CD4-positive, CD25-positive, alpha-beta regulatory T cell (primary cell): ENCODE data around the gene COG4. TPM values are rescaled to one million over a fixed set of nuclear protein-coding genes. Genes with fewer than 3 reads are reported as not detected.

Experiments used
- ATAC-seq, 2 donors: fragments of 150-1000 bp; cut with Tn5 transposase; one replicate each; pipeline ENCODE4 v1.10.0; 2021; ENCODE audit warnings: low read depth in 2 of 2, moderate number of reproducible peaks in 2 of 2, moderate library complexity in 1 of 2
- DNase-seq, 3 donors: peaks; one replicate each; pipeline versions ENCODE4 v3.0.0 to v3.0.0-alpha.2; 2012 to 2022; ENCODE audit warnings: mixed read lengths in 1 of 3
- H3K27ac ChIP-seq: one replicate; pipeline ENCODE4 v1.7.0; 2013; ENCODE audit warnings: mild to moderate bottlenecking, low read length; ENCODE audit not compliant: insufficient read depth, poor library complexity, severe bottlenecking
- H3K27me3 ChIP-seq: one replicate; pipeline ENCODE4 v1.7.0; 2013; ENCODE audit warnings: low read length; ENCODE audit not compliant: control insufficient read depth, insufficient read depth
- H3K36me3 ChIP-seq: one replicate; pipeline ENCODE4 v1.7.0; 2013; ENCODE audit warnings: mild to moderate bottlenecking, low read length, moderate library complexity; ENCODE audit not compliant: control insufficient read depth, insufficient read depth
- H3K4me1 ChIP-seq: 2 replicates; pipeline ENCODE4 v1.7.0; 2013; ENCODE audit warnings: mild to moderate bottlenecking, low read length; ENCODE audit not compliant: insufficient read depth, control insufficient read depth, poor library complexity, severe bottlenecking
- H3K4me3 ChIP-seq: one replicate; pipeline ENCODE4 v1.7.0; 2013; ENCODE audit warnings: low read depth, mild to moderate bottlenecking, low read length, moderate library complexity
- H3K9me3 ChIP-seq, 2 experiments: 1 replicate in 1 of 2; 2 replicates in 1 of 2; pipeline ENCODE4 v1.7.0; 2013; ENCODE audit warnings: low read length in 2 of 2, mild to moderate bottlenecking in 1 of 2, moderate library complexity in 1 of 2; ENCODE audit not compliant: control insufficient read depth in 2 of 2
- H3K27ac Mint-ChIP-seq, 3 donors: one replicate each; pipeline ENCODE4 v1.8.0; 2020 to 2022; ENCODE audit warnings: mild to moderate bottlenecking in 3 of 3, mixed read lengths in 3 of 3, moderate library complexity in 2 of 3
- H3K27me3 Mint-ChIP-seq: one replicate; pipeline ENCODE4 v1.8.0; 2022; ENCODE audit warnings: mild to moderate bottlenecking, mixed read lengths
- H3K36me3 Mint-ChIP-seq: one replicate; pipeline ENCODE4 v1.8.0; 2020; ENCODE audit warnings: mixed read lengths
- H3K4me1 Mint-ChIP-seq, 4 donors: one replicate each; pipeline ENCODE4 v1.8.0; 2020 to 2022; ENCODE audit warnings: mixed read lengths in 4 of 4, mild to moderate bottlenecking in 1 of 4
- H3K4me3 Mint-ChIP-seq, 4 donors: one replicate each; pipeline ENCODE4 v1.8.0; 2020 to 2022; ENCODE audit warnings: mild to moderate bottlenecking in 4 of 4, mixed read lengths in 4 of 4, moderate library complexity in 3 of 4
- H3K9me3 Mint-ChIP-seq, 7 donors: one replicate each; pipeline ENCODE4 v1.8.0; 2020 to 2022; ENCODE audit warnings: mixed read lengths in 7 of 7, mild to moderate bottlenecking in 3 of 7, moderate library complexity in 2 of 7
- polyA plus RNA-seq, 4 donors: library from polyadenylated mRNA; unstranded; fragments of 300-500 nt; fragmentation: Illumina TruSeq; gene quantifications; one replicate each; pipeline ENCODE4 v1.2.3, GENCODE V29; 2021
- total RNA-seq: library from RNA; stranded (reverse); gene quantifications from one replicate; pipeline ENCODE4 v1.2.3, GENCODE V29; 2022

The COG4 gene
- total and polyA plus RNA-seq, 5 donors from 2014 or later, result 37.5 to 73.2 (median 49.1) TPM

DNA sequence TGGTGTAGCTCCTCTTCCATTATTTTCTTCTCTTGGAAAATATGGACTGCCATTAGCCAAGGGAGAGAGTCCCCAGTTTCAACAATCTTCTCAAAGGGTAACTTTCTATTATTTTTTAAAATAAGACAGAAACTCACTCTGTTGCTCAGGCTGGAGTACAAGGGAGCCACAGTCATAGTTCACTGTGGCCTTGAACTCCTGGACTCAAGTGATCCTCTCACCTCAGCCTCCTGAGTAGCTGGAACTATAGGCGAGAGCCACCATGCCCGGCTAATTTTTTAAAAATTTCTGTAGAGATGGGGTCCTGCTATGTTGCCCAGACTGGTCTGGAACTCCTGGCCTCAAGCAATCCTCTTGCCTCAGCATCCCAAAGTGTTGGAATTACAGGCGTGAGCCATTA lies 13.1 kb downstream of the COG4 start:
- Mint-ChIP-seq H3K27ac (peak overlapping the region in 2 of 3 donors; percentile 32 to 74), H3K4me1 (peaks cover 0 to 11% (median 8%) of the 10 kb centered on the region in 4 donors), H3K27me3 (no peaks in the 10 kb centered on the region), H3K36me3 (peaks cover 35% of the 10 kb centered on the region), H3K4me3 (no peak overlapping the region), H3K9me3 (no peaks in the 10 kb centered on the region)
- H3K27me3 ChIP-seq, result no peaks in the 10 kb centered on the region
- H3K36me3 ChIP-seq, result peaks cover 59% of the 10 kb centered on the region
- DNase-seq (no peak), ATAC-seq (no peak)
- H3K4me1 ChIP-seq, result peaks cover 8% of the 10 kb centered on the region
- H3K27ac ChIP-seq, result no peak overlapping the region
- no peak overlapping the region for H3K4me3 ChIP-seq
- no peaks in the 10 kb centered on the region for H3K9me3 ChIP-seq

DNA sequence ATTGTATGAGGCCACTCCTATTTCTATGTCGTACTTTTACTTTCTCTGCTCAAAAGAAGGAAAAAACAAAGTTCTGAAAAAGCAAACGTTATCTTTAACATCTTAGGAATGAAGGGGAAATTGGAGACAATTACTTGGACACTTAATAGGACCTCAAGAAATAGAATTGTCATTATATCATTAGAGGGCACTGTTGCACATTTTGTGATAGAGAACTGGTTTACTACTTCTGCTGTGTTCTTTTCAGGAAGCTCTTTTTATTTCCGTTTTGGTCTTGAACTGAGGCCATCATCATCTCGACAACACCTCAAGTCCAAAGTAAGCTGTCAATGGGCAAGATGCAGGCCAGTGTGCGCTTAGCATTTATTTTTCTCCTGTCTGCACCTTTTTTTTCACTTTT lies 14.6 kb downstream of the COG4 start:
- Mint-ChIP-seq H3K27ac (peak overlapping the region in 2 of 3 donors; percentile 74 to 79), H3K4me1 (peaks cover 0 to 11% (median 8%) of the 10 kb centered on the region in 4 donors), H3K27me3 (no peaks in the 10 kb centered on the region), H3K9me3 (no peaks in the 10 kb centered on the region), H3K4me3 (peak overlapping the region in 1 of 4 donors; percentile 11), H3K36me3 (peaks cover 30% of the 10 kb centered on the region)
- DNase-seq (peak in 2 of 3 donors; percentile 47 to 65), ATAC-seq (peak; percentile 61 to 72)
- peak overlapping the region; percentile 34 for H3K27ac ChIP-seq
- no peaks in the 10 kb centered on the region for H3K9me3 ChIP-seq
- H3K4me3 ChIP-seq, result peak overlapping the region; percentile 58
- peaks cover 8% of the 10 kb centered on the region for H3K4me1 ChIP-seq
- peaks cover 54% of the 10 kb centered on the region for H3K36me3 ChIP-seq
- H3K27me3 ChIP-seq, result no peaks in the 10 kb centered on the region

DNA sequence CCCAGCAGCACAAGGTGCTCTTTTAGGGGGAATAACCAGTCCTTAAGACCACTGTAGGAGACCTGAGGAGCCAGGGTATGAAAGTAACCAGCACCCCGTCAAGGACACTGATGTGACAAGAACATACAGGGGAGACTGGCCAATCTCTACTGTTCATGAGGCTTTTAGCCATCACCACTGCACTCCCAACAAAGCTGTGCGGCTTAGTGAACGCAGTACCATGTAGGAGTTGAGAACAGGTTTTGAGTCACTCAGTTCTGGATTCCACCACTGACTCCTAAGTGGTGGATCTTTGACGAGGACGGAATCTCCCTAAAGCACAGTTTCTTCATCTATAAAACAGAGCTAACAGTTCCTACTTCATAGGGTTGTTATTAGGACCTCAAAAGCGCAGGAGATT lies 26.8 kb downstream of the COG4 start:
- H3K27me3 Mint-ChIP-seq, result no peaks in the 10 kb centered on the region
- no peak for ATAC-seq
- H3K27me3 ChIP-seq, result no peaks in the 10 kb centered on the region
- no peak overlapping the region for H3K27ac ChIP-seq
- H3K4me3 Mint-ChIP-seq, result no peak overlapping the region
- no peak for DNase-seq
- H3K36me3 ChIP-seq, result peaks cover 65% of the 10 kb centered on the region
- no peaks in the 10 kb centered on the region for H3K9me3 ChIP-seq
- peaks cover 0 to 6% (median 5%) of the 10 kb centered on the region in 4 donors for H3K4me1 Mint-ChIP-seq
- H3K4me3 ChIP-seq, result no peak overlapping the region
- H3K4me1 ChIP-seq, result no peaks in the 10 kb centered on the region
- H3K27ac Mint-ChIP-seq, result peak overlapping the region in 1 of 3 donors; percentile 46
- peaks cover 32% of the 10 kb centered on the region for H3K36me3 Mint-ChIP-seq
- no peaks in the 10 kb centered on the region for H3K9me3 Mint-ChIP-seq

DNA sequence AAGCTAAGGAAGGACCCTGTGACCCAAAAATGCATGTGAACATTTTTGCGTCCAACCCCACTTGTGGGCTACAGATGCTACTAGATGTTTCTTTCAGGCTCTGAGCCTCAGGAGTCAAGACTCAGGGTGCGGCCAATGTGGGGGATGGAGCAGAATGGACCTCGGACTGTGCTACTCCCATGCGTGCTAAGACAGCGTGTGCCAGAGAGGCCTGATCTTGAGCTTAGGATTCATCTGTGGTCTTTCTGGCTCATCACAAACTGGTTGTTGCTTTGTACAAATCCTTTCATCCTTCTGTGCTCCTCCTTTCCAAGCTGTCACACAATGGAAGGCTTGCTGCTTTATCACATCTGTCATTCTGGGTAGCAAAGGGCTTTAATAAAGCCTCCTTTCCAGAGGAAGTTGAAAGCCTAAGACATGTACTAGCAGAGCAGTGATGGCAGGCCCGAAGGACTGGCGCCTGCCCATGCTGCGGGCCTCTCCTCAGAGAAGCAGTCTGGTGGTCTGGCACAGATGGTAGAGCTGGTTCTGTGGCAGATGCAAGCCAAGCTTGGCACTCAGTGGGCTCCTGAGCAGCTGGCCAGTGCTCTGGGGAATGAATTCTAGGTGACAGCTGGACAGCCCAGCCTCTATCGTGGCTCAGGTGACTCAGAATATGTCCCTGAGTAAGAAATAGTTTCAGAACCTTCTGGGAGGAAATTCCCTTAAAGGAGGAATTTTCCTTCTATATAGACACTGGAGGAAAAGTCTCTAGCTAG lies 27.8 kb downstream of the COG4 start:
- Histone ChIP-seq H3K4me3 (no peak overlapping the region), H3K36me3 (peaks cover 62% of the 10 kb centered on the region), H3K4me1 (no peaks in the 10 kb centered on the region), H3K27ac (no peak overlapping the region), H3K9me3 (no peaks in the 10 kb centered on the region), H3K27me3 (no peaks in the 10 kb centered on the region)
- H3K36me3 Mint-ChIP-seq, result peaks cover 27% of the 10 kb centered on the region
- no peak overlapping the region for H3K4me3 Mint-ChIP-seq
- H3K27me3 Mint-ChIP-seq, result no peaks in the 10 kb centered on the region
- H3K4me1 Mint-ChIP-seq, result peaks cover 0 to 6% (median 5%) of the 10 kb centered on the region in 4 donors
- H3K9me3 Mint-ChIP-seq, result no peaks in the 10 kb centered on the region
- no peak overlapping the region for H3K27ac Mint-ChIP-seq
- DNase-seq (no peak), ATAC-seq (no peak)

DNA sequence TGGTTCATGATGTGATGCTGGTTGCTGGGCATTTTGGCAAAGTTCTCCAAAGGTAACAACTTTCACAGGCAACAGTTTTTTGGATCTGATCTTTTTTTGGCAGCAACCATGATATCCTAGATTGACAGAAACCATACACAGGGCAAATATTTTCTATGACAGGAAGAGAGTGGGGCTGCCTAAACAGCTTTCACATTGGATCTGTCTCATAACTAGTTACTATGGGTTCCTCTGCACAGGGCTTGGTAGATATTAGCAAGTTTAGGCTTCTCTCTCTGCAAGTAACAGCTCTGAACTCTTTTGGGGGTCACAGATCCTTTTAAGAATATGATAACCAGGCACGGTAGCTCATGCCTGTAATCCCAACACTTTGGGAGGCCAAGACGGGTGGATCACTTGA lies 28.6 kb downstream of the COG4 start:
- Histone ChIP-seq H3K27me3 (no peaks in the 10 kb centered on the region), H3K36me3 (peaks cover 62% of the 10 kb centered on the region), H3K4me3 (no peak overlapping the region), H3K9me3 (no peaks in the 10 kb centered on the region), H3K4me1 (no peaks in the 10 kb centered on the region), H3K27ac (no peak overlapping the region)
- Mint-ChIP-seq H3K27me3 (no peaks in the 10 kb centered on the region), H3K27ac (no peak overlapping the region), H3K36me3 (peaks cover 26% of the 10 kb centered on the region), H3K4me1 (peaks cover 0 to 6% (median 5%) of the 10 kb centered on the region in 4 donors), H3K9me3 (no peaks in the 10 kb centered on the region), H3K4me3 (no peak overlapping the region)
- DNase-seq (no peak), ATAC-seq (no peak)

DNA sequence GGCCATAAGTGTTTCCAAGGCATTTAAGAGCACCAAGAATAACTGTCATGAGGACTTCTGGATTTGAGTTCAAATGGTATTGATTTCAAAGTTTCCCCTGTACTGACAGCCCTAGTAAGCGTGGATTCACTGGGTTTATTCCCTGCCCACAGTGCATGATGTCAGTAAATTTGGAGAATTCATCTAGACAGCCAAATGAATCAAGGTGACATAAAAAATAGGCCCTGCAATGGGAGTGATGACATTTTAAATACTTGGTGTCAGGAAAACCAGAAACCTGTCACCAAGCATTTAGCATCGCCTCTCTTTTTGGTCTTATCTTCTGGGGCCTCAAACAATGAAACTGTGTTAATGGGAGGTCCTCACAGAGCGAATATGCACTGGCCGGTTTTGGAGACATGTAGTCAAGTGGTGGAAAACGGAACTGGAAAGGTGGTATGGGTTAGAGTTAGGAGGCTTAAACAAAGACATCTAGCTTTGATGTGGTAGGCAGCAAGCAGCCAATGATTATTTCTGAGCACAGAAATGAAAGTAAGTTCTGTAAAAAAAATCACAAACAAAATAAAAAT lies 29.1 kb downstream of the COG4 start:
- Histone ChIP-seq H3K36me3 (peaks cover 65% of the 10 kb centered on the region), H3K9me3 (no peaks in the 10 kb centered on the region), H3K27me3 (no peaks in the 10 kb centered on the region), H3K4me3 (no peak overlapping the region), H3K4me1 (no peaks in the 10 kb centered on the region), H3K27ac (no peak overlapping the region)
- H3K27me3 Mint-ChIP-seq, result no peaks in the 10 kb centered on the region
- H3K4me1 Mint-ChIP-seq, result peaks cover 0 to 6% (median 5%) of the 10 kb centered on the region in 4 donors
- H3K27ac Mint-ChIP-seq, result no peak overlapping the region
- peaks cover 26% of the 10 kb centered on the region for H3K36me3 Mint-ChIP-seq
- H3K4me3 Mint-ChIP-seq, result no peak overlapping the region
- ATAC-seq (no peak), DNase-seq (peak in 1 of 3 donors; percentile 37)
- H3K9me3 Mint-ChIP-seq, result no peaks in the 10 kb centered on the region

DNA sequence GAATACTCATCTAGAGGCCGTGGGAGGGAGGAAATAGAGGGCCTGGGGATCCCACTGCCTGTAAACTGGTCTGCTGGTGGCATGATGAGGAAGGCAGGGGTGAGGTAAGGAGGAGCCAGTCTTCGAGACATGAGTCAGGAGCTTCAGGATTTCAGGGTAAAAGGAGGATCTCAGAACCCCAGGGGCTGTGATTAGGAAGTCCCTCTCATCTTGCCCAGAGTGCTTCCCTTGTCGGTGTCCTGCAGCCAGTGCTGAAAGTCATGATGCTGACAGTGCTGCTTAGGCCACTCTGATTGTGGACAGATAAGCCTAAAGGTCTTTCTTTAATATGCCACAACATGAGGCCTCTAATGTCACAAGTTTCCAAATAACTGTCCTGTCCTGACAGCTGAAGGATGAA lies 29.6 kb downstream of the COG4 start:
- H3K36me3 ChIP-seq, result peaks cover 63% of the 10 kb centered on the region
- H3K27ac Mint-ChIP-seq, result peak overlapping the region in 1 of 3 donors; percentile 62

More for the DNA sequence above, 29.6 kb downstream of the COG4 start:
- no peaks in the 10 kb centered on the region for H3K9me3 Mint-ChIP-seq
- Histone ChIP-seq H3K4me3 (no peak overlapping the region), H3K27ac (no peak overlapping the region), H3K4me1 (no peaks in the 10 kb centered on the region), H3K27me3 (no peaks in the 10 kb centered on the region), H3K9me3 (no peaks in the 10 kb centered on the region)
- peaks cover 26% of the 10 kb centered on the region for H3K36me3 Mint-ChIP-seq
- no peak for ATAC-seq
- DNase-seq, result no peak
- no peaks in the 10 kb centered on the region for H3K27me3 Mint-ChIP-seq
- H3K4me1 Mint-ChIP-seq, result peaks cover 0 to 6% (median 5%) of the 10 kb centered on the region in 4 donors
- H3K4me3 Mint-ChIP-seq, result no peak overlapping the region
